ENCODE results near the gene HAL.

Gene HAL, protein sequence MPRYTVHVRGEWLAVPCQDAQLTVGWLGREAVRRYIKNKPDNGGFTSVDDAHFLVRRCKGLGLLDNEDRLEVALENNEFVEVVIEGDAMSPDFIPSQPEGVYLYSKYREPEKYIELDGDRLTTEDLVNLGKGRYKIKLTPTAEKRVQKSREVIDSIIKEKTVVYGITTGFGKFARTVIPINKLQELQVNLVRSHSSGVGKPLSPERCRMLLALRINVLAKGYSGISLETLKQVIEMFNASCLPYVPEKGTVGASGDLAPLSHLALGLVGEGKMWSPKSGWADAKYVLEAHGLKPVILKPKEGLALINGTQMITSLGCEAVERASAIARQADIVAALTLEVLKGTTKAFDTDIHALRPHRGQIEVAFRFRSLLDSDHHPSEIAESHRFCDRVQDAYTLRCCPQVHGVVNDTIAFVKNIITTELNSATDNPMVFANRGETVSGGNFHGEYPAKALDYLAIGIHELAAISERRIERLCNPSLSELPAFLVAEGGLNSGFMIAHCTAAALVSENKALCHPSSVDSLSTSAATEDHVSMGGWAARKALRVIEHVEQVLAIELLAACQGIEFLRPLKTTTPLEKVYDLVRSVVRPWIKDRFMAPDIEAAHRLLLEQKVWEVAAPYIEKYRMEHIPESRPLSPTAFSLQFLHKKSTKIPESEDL

DNA sequence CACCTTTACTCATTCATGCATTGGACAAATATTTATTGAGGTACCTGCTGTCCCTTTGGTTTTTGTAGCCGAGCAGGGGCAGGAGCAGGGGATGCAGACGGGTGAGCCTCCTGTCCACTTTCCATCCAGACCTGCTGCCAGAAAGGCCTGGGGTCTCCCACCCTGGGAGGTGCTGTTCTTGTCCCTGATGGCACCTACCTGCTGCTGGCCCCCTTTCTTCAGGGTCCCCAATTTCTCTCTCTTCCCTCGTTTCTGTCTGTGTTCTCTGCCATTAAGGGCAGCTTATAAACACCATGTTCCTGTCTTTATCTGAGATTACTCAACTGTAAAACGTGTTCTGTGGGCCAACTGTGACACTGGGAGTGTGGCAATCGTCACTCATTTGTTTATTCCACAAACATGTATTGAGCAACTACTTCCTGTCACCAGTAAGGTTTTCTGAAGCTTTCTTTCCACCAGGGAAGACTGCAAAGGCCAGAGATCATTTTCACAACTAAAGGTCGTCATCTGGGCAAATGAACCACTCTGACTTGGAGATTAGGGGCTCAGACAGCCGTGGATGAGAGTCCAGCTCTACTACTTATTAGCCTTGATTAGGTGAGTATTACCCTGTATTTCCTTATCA lies at the start of gene HAL:
TSS of gene HAL (minus strand) at position 311 of the 625 bp plus-strand sequence. CDS start 434 bp downstream, outside the sequence.
- no peak for DNase-seq (ENCODE audit: low spot score)

DNA sequence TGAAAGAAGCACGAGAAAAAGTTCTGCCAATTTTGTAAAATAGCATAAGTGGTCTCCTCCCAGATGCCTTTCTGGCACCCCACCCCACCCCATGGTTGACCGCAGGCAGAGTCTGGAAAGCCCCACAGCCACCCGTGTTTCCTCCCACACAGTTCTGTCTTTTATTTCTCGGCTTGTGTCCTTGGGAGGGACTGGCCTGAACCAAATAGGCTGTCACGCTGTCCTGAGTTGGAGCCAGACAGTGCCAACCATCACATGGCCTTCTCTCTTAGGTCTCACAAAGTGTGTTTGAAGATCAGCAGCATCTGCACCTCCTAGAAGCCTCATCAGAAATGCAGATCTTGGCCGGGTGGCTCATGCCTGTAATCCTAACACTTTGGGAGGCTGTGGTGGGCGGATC lies 49.4 kb upstream of the HAL start:
- DNase-seq (ENCODE audit: low spot score), result no peak

DNA sequence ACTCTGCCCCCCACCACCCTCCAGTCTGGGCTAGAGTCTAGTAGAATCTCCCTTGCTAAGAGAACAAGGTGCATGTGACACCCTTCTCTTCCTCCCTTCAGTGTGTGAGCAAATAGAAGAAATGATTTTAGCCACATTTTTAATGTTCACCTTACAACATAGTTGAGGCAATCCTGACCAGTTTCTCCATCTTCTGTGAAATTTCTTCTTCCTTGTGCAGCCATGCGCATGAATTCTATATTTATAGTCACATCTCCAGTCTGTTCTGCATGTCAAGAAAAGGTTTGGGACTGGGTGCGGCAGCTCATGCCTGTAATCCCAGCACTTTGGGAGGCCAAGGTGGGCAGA lies 48.8 kb upstream of the HAL start:
- no peak for DNase-seq (ENCODE audit: low spot score)

DNA sequence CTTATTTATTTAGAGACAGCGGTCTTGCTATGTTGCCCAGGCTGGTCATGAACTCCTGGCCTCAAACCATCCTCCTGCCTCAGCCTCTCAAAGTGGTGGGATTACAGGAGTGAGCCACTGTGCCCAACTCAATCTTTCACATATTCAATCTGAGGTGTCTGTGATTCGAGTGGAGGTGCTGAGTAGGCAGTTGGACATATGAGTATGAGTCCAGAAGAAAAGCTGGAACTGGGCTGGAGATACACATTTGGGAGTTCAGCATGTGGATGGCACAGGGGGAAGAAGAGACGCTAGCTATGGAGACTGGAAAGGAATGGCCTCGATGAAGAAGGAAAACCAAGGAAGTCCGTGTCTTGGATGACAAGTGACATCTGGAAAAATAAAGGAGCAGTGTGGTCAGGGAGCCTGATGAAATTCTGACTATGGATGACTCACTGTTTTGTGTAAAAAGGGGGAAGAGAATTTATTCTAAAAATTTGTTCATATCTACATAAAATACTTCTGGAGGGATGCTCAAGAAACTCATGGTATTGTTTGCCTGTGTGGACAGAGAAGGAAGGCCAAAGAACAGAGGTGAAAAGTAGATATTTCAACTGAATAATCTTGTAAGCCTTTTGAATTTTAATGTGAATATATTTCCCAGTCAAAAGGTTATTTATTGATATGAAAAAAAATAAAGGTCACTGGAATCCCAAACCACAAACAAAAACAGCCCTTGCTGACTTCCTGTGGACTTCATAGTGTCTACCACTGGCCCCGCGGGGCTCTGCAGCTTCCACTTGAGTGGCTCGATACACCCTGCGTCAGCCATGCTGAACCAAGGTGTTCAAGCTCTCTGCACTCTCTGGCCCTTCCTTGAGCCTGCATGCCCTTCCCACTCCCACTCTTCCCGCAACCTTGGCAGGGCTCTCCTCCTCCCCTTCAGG lies 48.1 kb upstream of the HAL start:
- DNase-seq (ENCODE audit: low spot score), result peak; percentile 36

DNA sequence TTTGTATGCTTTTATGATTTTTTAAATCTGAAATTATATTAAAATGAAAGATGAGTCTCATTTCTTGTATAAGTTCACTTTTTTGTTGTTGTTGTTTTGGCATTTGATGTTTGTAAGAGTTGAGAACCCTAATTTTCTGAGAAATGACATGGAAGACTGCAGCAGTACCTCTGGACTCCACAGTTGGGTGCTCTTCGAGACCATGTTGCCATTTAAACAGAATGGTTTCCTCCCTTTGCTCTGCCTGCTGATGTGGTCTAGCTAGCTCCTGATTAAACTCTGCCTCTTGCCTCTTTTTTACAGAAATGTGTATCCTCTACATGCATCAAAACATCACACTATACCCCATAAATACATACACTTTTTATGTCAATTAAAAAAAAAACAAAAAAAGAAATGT lies 45.0 kb upstream of the HAL start:
- DNase-seq (ENCODE audit: low spot score), result no peak

DNA sequence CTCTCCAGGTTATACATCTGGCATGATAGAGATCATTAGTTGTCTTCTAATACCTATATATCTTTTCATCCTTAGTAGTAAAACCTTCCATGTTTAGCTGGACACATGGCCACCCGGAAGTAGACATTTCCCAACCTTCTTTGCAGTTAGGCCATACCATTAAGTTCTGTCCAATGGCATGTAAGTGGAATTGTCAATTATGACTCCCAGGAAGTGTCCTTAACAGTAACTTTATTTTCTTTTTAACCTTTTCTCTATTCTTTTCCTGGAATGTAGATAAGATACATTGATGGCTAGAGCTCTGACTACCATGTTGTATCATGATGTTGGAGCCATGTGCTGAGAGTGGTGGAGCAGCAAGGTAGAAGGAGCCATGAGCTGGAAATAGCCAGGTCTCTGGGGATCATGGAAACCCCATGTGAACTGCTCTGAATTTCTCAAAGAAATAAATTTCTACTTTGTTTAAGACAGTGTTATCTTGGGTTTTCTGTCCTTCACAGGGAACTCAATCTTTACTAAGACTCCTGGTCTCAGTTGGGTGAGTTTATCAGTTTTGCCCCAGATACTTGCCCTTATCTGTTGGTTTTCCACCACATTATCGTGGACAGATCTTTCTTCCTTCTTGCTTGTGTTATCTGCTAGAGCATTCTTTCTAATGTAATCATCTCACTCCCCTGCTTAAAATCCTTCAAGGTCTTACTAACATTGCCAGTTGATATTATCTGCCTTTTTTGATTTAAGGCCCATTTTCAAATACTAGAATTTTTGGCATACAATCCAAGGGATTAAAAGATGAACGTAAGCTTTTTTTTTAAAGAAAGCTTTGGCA lies 44.4 kb upstream of the HAL start:
- DNase-seq (ENCODE audit: low spot score), result no peak

DNA sequence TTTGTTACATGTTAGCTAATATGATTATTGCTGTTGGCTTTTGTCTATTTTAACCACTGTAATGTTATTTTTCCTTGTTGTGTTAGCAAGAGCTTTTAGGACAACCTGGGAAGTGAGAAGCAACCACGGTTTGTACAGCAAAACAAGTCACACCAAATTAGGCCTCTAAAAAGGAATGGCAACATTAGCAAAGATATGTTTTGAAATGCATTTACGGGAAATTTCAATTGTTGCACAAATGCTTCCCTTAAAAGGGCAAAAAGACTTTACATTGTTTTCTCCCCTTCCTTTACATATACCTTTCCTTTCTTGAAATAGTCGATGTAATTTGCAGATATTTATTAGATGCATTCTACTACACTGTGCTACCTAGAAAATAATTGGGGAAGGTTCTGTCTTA lies 43.4 kb upstream of the HAL start:
- no peak for DNase-seq (ENCODE audit: low spot score)

DNA sequence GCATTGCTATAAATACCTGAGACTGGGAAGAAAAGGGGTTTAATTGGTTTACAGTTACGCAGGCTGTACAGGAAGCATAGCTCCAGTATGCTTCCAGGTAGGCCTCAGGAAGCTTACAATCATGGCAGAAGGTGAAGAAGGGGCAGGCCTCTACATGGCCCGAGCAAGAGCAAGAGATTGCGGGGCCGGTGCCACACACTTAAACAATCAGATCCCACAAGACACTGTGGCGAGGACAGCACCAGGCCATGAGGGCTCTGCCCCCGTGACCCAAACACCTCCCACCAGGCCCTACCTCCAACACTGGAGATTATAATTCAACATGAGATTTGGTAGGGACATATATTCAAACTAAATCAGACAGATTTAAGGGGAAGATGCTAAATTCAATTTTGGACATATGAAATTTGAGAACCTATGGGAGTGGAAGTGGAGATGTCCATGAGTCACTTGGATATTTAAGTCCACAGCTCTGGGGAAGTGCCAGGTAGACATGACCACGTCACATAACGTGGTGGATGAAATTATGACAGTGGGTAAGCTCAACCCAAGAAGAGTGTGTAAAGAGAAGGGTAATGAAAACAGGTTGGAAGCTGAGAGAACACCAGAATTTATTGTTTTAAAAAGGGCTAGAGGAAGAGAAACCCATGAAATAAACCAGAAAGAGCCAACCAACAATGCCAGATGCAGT lies 40.8 kb upstream of the HAL start:
- DNase-seq (ENCODE audit: low spot score), result no peak

DNA sequence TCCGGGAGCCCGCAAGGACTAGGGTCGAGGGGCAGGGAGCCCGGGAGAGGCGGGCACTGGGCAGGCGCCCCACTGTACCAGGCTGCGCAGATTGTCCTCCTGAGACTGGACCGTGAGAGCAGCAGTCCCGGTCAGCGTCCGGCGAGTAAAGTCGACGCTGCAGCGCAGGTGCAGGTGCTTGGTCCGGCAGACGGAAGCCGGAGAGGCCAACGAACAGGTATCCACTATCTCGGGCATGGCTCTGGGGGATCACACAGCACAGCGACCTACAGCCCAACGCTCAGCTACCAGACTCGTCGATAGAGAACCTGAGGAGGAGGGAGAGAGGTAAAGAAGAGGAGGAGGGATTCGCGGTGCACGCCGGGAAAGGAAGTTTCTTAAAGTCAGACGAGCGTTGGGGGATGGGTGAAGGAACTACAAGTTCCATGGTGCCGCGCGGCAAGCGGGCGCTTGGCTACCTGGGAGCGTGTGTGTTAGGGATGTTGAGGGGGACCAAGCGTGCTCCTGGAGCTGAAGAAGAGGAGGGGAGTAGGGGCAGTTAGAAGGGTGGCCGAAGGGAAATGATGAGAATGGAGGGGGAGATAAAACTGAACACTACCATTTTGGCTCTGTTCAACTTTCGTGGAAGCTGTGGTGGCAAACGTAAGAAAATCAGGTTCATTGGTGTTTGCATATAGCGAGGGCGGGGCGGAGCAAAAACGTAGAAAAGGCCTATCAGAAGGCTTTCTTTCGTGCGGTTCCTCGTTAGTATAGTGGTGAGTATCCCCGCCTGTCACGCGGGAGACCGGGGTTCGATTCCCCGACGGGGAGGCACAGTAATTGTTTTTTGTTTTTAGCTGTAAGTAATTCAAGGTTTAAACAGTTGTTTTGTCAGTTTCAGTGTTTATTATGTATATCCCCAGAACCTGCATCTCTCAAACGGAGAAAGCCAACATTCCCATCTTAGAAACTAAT lies 39.4 kb upstream of the HAL start, which contains the start of gene LTA4H:
TSS of gene LTA4H (minus strand) at position 305 of the 954 bp plus-strand sequence. CDS start at position 237, 68 bp downstream.
- peak; percentile 95 for DNase-seq (ENCODE audit: low spot score)

DNA sequence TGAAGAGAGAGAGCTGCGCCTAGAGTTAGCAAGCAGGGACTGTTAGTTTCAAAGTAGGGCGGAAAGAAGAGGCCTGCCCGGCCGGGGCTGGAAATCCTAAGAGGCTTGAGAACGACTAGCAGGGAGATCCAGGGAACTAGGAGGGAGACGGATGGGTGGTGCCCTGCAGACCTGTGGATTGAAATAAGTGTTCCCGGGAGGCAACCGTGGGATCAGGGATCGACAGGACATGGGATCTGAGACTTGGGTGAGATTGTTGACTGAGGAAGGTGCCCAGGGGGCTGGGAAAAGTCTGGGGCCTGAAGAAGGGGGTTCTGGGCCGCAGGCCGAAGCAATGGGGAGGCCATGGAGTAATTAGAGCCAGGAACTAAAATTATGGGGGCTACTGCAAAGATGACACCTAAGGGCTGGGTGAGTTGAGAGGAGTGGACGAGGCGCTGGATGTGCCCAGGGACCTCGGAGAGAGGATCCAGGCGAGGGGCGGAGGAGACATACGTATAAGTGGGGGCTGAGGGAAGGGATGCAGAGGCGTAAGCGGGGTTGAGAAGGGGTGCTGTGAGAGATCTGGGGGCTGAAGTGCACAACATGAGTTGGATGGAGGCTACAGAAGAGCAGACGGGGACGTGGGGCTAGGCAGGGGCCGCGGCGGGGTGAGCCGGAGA lies 38.6 kb upstream of the HAL start:
- DNase-seq (ENCODE audit: low spot score), result peak; percentile 17

DNA sequence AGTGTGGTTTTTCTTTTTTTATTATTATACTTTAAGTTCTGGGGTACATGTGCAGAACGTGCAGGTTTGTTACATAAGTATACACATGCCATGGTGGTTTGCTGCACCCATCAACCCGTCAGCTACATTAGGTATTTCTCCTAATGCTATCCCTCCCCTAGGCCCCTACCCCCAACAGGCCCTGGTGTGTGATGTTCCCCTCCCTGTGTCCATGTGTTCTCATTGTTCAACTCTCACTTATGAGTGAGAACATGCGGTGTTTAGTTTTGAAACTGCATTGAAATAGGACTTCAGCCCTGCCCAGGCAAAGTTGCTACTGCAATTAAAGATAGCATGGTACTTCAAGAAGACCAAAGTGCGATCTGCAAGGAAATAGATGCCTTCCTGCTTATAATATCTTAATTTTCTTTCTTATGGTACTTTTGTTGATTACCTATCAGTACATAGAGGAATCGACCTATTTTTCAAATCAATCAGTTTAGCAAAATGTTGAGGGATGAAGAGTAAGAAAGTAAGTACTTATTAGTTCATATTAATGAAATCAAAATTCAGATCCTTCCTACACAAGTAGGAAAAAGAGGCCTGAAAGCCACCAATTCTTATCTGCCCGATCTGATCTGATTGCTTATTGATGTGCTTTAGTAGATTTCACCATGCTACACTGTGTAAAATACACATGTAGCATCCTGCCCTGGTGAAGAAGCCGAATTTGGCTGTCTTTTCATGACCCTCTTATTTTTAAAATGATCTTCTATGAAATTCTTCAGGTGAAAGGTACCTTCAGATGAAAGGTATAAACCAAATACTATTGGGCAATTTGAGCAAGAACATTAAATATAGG lies 37.6 kb upstream of the HAL start:
- DNase-seq (ENCODE audit: low spot score), result no peak

DNA sequence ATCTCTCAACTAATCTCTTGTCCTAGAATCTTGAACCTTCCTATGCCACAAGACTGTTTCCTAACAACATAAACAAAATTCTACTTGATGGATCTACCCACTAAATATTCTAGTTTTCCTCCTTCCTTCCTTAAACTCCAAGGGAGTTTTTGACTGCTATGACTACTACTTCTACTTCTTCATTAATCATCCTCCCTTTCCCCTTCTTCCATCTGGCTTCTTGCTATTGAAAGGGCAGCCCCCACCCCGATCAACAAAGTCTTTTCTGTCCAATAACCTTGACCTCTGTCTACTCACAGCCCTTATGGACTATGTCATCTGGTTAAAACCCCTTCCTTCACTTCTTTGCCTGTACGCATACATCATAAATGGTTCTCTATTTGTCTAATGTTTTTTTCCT lies 33.7 kb upstream of the HAL start:
- no peak for DNase-seq (ENCODE audit: low spot score)

DNA sequence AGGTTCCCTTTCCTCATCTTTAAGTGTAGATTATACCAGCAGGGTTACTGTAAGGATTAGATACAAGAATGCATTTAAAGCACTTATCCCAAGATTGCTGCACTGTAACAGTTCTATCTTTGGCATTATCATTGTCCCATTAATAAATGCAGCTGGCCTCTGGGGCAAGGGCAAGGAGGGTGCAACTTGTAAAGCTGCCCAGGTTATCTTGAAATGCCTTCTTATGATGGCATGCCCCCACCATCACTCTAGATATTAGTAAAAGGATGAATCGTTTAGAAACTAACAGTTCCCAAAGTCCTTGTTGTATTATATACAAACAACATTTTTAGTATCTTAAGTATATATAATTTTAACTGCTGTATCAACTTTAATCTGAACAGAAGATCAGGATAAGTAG lies 32.4 kb upstream of the HAL start:
- DNase-seq (ENCODE audit: low spot score), result no peak

DNA sequence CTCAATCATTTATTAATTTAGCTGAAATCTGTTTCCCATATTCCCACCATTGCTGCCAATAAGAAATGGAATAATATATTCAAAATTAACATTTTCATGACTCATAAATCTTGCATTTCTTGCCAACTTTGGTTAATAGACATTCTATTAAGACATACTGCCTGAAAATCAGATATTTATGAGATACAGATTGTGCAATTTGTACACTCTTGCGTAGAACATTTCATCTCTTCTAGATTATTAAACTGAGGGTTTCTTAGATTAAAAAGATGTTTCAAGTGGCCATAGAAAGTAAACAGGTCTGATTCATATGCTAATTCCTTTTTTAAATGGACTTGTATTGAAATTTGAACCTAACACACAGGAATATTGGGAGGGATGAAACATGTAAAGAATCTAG lies 30.2 kb upstream of the HAL start:
- DNase-seq (ENCODE audit: low spot score), result no peak

DNA sequence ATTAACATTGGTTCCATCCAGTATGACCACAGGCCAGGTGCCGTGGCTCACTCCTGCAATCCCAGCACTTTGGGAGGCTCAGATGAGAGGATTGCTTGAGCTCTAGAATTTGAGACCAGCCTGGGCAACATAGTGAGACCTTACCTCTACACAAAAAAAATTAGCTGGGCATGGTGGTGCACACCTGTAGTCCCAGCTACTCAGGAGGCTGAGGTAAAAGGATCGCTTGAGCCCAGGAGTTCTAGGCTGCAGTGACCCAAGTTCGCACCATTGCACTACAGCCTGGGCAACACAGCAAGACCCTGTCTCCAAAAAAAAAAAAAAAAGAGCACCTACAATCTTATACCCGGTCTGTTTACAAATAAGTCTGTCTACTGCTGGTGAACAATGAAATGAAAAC lies 29.4 kb upstream of the HAL start:
- DNase-seq (ENCODE audit: low spot score), result no peak

DNA sequence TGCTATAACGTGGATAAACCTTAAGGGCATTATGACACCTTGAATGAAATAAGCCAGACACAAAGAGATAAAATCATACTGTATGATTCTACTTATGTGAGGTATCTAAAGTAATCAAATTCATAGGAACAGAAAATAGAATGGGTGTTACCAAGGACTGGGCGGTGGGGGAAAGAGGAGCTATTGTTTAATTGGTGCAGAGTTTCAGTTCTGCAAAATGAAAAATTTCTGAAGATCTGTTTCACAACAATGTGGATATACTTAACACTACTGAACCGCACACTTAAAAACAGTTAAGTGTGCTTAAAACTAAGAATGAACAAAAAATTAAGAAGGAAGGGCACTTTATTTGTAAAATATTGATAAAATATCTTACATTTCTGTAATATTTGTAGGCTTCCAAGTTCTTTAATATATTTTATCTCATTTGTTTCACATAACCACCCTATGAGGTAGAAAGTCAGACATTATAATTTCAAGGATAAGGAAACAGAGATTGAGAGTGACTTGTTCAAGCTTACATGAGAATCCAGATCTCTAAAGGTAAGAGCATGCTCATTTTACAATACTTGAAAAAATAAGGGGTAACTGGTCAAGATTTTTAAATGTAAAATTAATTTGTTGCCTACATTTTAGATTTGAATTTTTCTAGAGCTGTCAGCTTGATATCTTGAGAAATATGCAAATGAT lies 24.3 kb upstream of the HAL start:
- DNase-seq (ENCODE audit: low spot score), result peak; percentile 28

DNA sequence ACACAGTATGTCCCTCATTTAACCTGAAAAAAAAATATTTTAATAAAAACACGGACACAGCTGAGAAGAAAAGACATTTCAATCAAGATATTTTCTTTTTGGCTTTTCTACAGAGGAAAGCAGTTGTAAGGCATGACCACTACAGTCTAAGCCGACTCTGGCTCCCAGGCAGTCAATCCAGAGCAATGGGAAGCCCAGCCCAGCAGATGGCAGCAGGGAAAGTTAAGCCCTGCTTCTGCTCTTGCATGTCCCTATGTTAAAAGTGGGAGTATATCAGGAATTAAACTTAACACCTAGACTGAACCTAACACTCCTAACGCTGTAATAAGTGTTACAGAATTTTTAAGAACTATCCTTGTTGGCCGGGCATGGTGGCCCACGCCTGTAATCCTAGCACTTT lies 19.5 kb upstream of the HAL start:
- DNase-seq (ENCODE audit: low spot score), result no peak
